Effector memory CD4-positive, alpha-beta T cell (primary cell): ENCODE data around the gene WNT1.

Experiments
- DNase-seq, 3 donors: peaks; one replicate each; pipeline ENCODE4 v3.0.0-alpha.2; 2020
- H3K27ac ChIP-seq: 2 replicates; pipeline ENCODE4 v1.7.0; 2013; ENCODE audit warnings: mild to moderate bottlenecking, low read length, moderate library complexity; ENCODE audit not compliant: insufficient read depth, poor library complexity, severe bottlenecking
- H3K27me3 ChIP-seq: replicated peaks from 2 replicates; pipeline ENCODE4 v1.7.0; 2013; ENCODE audit warnings: mild to moderate bottlenecking, low read length; ENCODE audit not compliant: insufficient read depth, control insufficient read depth, poor library complexity, severe bottlenecking
- H3K36me3 ChIP-seq: 2 replicates; pipeline ENCODE4 v1.7.0; 2013; ENCODE audit warnings: mild to moderate bottlenecking, low read length, moderate library complexity; ENCODE audit not compliant: control insufficient read depth, insufficient read depth
- H3K4me1 ChIP-seq: 2 replicates; pipeline ENCODE4 v1.7.0; 2013; ENCODE audit warnings: low read length, mild to moderate bottlenecking; ENCODE audit not compliant: control insufficient read depth, insufficient read depth, poor library complexity, severe bottlenecking
- H3K4me3 ChIP-seq: 2 replicates; pipeline ENCODE4 v1.7.0; 2013; ENCODE audit warnings: low read length, low read depth, mild to moderate bottlenecking; ENCODE audit not compliant: insufficient read depth, poor library complexity, severe bottlenecking
- H3K9me3 ChIP-seq: 2 replicates; pipeline ENCODE4 v1.7.0; 2013; ENCODE audit warnings: mild to moderate bottlenecking, low read length, moderate library complexity; ENCODE audit not compliant: control insufficient read depth

Gene WNT1

GRCh38 chr12:48958049-48958388, 20.1 kb upstream of the WNT1 start:
- H3K4me3 ChIP-seq, result peak overlapping the region; percentile 91
- peaks cover 22% of the 10 kb centered on the region for H3K4me1 ChIP-seq
- H3K27ac ChIP-seq, result no peak overlapping the region
- no peak for DNase-seq
- no peaks in the 10 kb centered on the region for H3K27me3 ChIP-seq
- H3K36me3 ChIP-seq, result peaks cover 1% of the 10 kb centered on the region
- H3K9me3 ChIP-seq, result no peaks in the 10 kb centered on the region

GRCh38 chr12:48960834-48961233, 17.3 kb upstream of the WNT1 start:
- Histone ChIP-seq H3K27me3 (no peaks in the 10 kb centered on the region), H3K9me3 (no peaks in the 10 kb centered on the region), H3K36me3 (no peaks in the 10 kb centered on the region), H3K4me1 (peaks cover 19% of the 10 kb centered on the region), H3K4me3 (no peak overlapping the region), H3K27ac (no peak overlapping the region)
- DNase-seq, result no peak

- peaks cover 14% of the 10 kb centered on the region for H3K4me1 ChIP-seq
- H3K27me3 ChIP-seq, result no peaks in the 10 kb centered on the region
- no peak for DNase-seq
- no peaks in the 10 kb centered on the region for H3K9me3 ChIP-seq
- no peak overlapping the region for H3K4me3 ChIP-seq
- no peaks in the 10 kb centered on the region for H3K36me3 ChIP-seq
- H3K27ac ChIP-seq, result no peak overlapping the region
Measured at GRCh38 chr12:48961331-48961730, 16.8 kb upstream of the WNT1 start.

GRCh38 chr12:48961801-48962200, 16.3 kb upstream of the WNT1 start:
- DNase-seq, result no peak
- no peak overlapping the region for H3K4me3 ChIP-seq
- H3K9me3 ChIP-seq, result no peaks in the 10 kb centered on the region
- no peak overlapping the region for H3K27ac ChIP-seq
- no peaks in the 10 kb centered on the region for H3K27me3 ChIP-seq
- no peaks in the 10 kb centered on the region for H3K36me3 ChIP-seq
- peaks cover 9% of the 10 kb centered on the region for H3K4me1 ChIP-seq

GRCh38 chr12:48965298-48965838, 12.8 kb upstream of the WNT1 start:
- DNase-seq, result no peak
- H3K36me3 ChIP-seq, result no peaks in the 10 kb centered on the region
- H3K27me3 ChIP-seq, result no peaks in the 10 kb centered on the region
- peaks cover 14% of the 10 kb centered on the region for H3K4me1 ChIP-seq
- no peaks in the 10 kb centered on the region for H3K9me3 ChIP-seq
- H3K4me3 ChIP-seq, result no peak overlapping the region
- no peak overlapping the region for H3K27ac ChIP-seq

GRCh38 chr12:48966177-48966895, 11.8 kb upstream of the WNT1 start:
- no peak for DNase-seq
- no peaks in the 10 kb centered on the region for H3K36me3 ChIP-seq
- peaks cover 7% of the 10 kb centered on the region for H3K27me3 ChIP-seq
- no peak overlapping the region for H3K4me3 ChIP-seq
- H3K9me3 ChIP-seq, result no peaks in the 10 kb centered on the region
- H3K4me1 ChIP-seq, result peaks cover 24% of the 10 kb centered on the region
- no peak overlapping the region for H3K27ac ChIP-seq

- H3K36me3 ChIP-seq, result no peaks in the 10 kb centered on the region
- peaks cover 22% of the 10 kb centered on the region for H3K27me3 ChIP-seq
- H3K4me3 ChIP-seq, result no peak overlapping the region
- DNase-seq, result no peak
- H3K4me1 ChIP-seq, result peaks cover 36% of the 10 kb centered on the region
- no peaks in the 10 kb centered on the region for H3K9me3 ChIP-seq
- H3K27ac ChIP-seq, result no peak overlapping the region
Measured at GRCh38 chr12:48967991-48968390, 10.1 kb upstream of the WNT1 start.

GRCh38 chr12:48968467-48968866, 9.7 kb upstream of the WNT1 start:
- Histone ChIP-seq H3K4me3 (no peak overlapping the region), H3K27me3 (peaks cover 26% of the 10 kb centered on the region), H3K36me3 (no peaks in the 10 kb centered on the region), H3K9me3 (no peaks in the 10 kb centered on the region), H3K4me1 (peaks cover 36% of the 10 kb centered on the region), H3K27ac (no peak overlapping the region)
- no peak for DNase-seq

- Histone ChIP-seq H3K27me3 (peaks cover 34% of the 10 kb centered on the region), H3K4me3 (peak overlapping the region; percentile 39), H3K4me1 (peaks cover 36% of the 10 kb centered on the region), H3K9me3 (no peaks in the 10 kb centered on the region), H3K27ac (no peak overlapping the region), H3K36me3 (no peaks in the 10 kb centered on the region)
- no peak for DNase-seq
Measured at GRCh38 chr12:48969160-48969771, 8.9 kb upstream of the WNT1 start.
